ENCODE results near the gene TM7SF2. TPM values are rescaled to one million over a fixed set of nuclear protein-coding genes. Genes with fewer than 3 reads are reported as not detected.
A peak's percentile ranks its signal among the peaks of the same experiment; 100 is the strongest.

Gene TM7SF2
- total and polyA plus RNA-seq, 2 of the 13 experiments (the other 11 are each of a cell fraction or from before 2014, with no cell fraction given) = 56.0 to 66.9 TPM

DNA sequence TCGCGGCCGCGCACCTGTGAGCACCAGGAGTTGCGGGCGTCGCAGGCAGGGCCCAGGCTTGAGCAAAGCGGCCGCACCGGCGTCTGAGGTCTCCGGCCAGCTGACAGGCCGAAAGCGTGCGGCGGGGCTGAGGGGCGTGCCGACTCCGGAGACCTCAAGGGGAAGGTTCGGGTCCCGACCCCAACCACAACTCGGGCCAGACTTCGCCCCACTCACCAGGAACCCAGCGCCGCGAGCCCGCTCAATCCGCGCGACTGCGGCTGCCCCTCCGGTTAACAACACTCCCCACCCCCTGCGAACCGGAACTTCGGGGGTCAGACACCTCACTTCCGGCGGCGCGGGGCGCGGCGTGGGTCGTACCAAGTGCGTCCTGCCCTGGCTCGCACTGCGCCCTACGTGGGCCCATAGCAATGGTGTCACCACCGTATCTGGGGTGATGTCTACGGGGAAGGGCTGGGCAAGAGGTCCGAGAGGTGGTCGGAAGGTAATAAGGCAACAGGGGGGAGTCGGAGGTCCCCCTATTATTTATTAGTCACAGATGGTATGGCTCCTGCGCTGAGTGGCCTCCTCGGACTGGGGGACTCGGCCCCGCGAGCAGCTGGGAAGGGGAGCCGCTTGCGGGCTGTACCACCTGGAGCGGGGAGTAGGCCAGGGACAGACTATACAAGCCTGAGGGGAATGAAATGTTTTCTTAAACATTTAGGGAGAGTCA is 22.7 kb downstream of the TM7SF2 start, which contains the start of gene SYVN1 (continued):
- TF ChIP-seq BHLHE40 (IDR thresholded peaks at IDR 0.05; ENCODE audit: low read length) = peak; percentile 90
- peak; percentile 66 for TF ChIP-seq ZNF607 (CRISPR knock-in tag; IDR thresholded peaks at IDR 0.05; ENCODE audit: borderline replicate concordance)
- TF ChIP-seq MTF2 (CRISPR knock-in tag; IDR thresholded peaks at IDR 0.05; ENCODE audit: borderline replicate concordance) = no peak
- TF ChIP-seq SNRNP70 (IDR thresholded peaks at IDR 0.05; ENCODE audit: low read depth, low read length) = no peak
- 0 out of 2 replicates have a peak, but pooled peaks have one; percentile 20 for TF ChIP-seq ZNF431 (CRISPR knock-in tag; IDR thresholded peaks at IDR 0.05; ENCODE audit: borderline replicate concordance, low read depth)
- TF ChIP-seq, protein P1, sequence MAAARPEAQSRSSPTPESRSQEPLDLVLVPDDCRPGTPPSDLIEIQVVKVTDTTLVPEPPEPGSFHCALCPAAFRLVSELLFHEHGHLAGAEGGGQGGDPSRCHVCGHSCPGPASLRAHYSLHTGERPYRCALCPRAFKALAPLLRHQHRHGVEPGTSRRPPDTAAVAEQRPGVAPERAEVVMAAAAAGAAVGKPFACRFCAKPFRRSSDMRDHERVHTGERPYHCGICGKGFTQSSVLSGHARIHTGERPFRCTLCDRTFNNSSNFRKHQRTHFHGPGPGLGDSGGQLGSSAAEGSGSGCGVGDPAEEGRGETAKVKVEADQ (CRISPR knock-in tag; IDR thresholded peaks at IDR 0.05; ENCODE audit: borderline replicate concordance) = peak; percentile 59; the same call in 1 of the 2 replicates
- TF ChIP-seq ZNF296 (CRISPR knock-in tag; conservative IDR thresholded peaks at IDR 0.05) = no peak
- no peak for TF ChIP-seq NPAS2 (CRISPR knock-in tag; IDR thresholded peaks at IDR 0.05; ENCODE audit: borderline replicate concordance)
- TF ChIP-seq HES4 (CRISPR knock-in tag; IDR thresholded peaks at IDR 0.05; ENCODE audit: borderline replicate concordance) = peak; percentile 12; the same call in 1 of the 2 replicates
- TF ChIP-seq, protein P2, sequence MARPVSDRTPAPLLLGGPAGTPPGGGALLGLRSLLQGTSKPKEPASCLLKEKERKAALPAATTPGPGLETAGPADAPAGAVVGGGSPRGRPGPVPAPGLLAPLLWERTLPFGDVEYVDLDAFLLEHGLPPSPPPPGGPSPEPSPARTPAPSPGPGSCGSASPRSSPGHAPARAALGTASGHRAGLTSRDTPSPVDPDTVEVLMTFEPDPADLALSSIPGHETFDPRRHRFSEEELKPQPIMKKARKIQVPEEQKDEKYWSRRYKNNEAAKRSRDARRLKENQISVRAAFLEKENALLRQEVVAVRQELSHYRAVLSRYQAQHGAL (CRISPR knock-in tag; IDR thresholded peaks at IDR 0.05; ENCODE audit: not compliant biosample characterization) = no peak
- TF ChIP-seq MED8 (CRISPR knock-in tag; IDR thresholded peaks at IDR 0.05; ENCODE audit: insufficient replicate concordance) = peak; percentile 67
- no peak for TF ChIP-seq ETV6 (CRISPR knock-in tag; conservative IDR thresholded peaks at IDR 0.05)
- TF ChIP-seq ATF7-NPFF (CRISPR knock-in tag; IDR thresholded peaks at IDR 0.05; ENCODE audit: low read depth) = peak; percentile 43; the same call in 1 of the 2 replicates
- peak; percentile 39 for TF ChIP-seq FOXO1 (CRISPR knock-in tag; IDR thresholded peaks at IDR 0.05)
- no peak; the same call in 1 of the 2 replicates for TF ChIP-seq ZSCAN21 (CRISPR knock-in tag; IDR thresholded peaks at IDR 0.05; ENCODE audit: borderline replicate concordance)
- TF ChIP-seq WIZ (CRISPR knock-in tag; IDR thresholded peaks at IDR 0.05) = 0 out of 2 replicates have a peak, but pooled peaks have one; percentile 64
- TF ChIP-seq YY1 (IDR thresholded peaks at IDR 0.05; ENCODE audit: insufficient read depth, insufficient replicate concordance, low read depth, low read length) = peak; percentile 41
- TF ChIP-seq, protein P3, sequence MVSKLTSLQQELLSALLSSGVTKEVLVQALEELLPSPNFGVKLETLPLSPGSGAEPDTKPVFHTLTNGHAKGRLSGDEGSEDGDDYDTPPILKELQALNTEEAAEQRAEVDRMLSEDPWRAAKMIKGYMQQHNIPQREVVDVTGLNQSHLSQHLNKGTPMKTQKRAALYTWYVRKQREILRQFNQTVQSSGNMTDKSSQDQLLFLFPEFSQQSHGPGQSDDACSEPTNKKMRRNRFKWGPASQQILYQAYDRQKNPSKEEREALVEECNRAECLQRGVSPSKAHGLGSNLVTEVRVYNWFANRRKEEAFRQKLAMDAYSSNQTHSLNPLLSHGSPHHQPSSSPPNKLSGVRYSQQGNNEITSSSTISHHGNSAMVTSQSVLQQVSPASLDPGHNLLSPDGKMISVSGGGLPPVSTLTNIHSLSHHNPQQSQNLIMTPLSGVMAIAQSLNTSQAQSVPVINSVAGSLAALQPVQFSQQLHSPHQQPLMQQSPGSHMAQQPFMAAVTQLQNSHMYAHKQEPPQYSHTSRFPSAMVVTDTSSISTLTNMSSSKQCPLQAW (CRISPR knock-in tag; IDR thresholded peaks at IDR 0.05) = peak; percentile 48
- TF ChIP-seq MBD4 (IDR thresholded peaks at IDR 0.05; ENCODE audit: borderline replicate concordance, low read length) = no peak
- no peak; the same call in 1 of the 2 replicates for TF ChIP-seq ZNF674 (CRISPR knock-in tag; IDR thresholded peaks at IDR 0.05; ENCODE audit: low read depth)
- TF ChIP-seq HNRNPUL1 (IDR thresholded peaks at IDR 0.05; ENCODE audit: low read depth, low read length) = no peak
- TF ChIP-seq ARID2 (CRISPR knock-in tag; IDR thresholded peaks at IDR 0.05; ENCODE audit: borderline replicate concordance) = no peak
- TF ChIP-seq AGO2 (optimal IDR thresholded peaks at IDR 0.05; ENCODE audit: low read depth, low read length) = peak; percentile 73
- TF ChIP-seq TAF15 (IDR thresholded peaks at IDR 0.05; ENCODE audit: low read depth, low read length, poor library complexity, severe bottlenecking) = no peak

Data from HepG2 (cell line).